ENCODE results near the gene AMN1.

DNA sequence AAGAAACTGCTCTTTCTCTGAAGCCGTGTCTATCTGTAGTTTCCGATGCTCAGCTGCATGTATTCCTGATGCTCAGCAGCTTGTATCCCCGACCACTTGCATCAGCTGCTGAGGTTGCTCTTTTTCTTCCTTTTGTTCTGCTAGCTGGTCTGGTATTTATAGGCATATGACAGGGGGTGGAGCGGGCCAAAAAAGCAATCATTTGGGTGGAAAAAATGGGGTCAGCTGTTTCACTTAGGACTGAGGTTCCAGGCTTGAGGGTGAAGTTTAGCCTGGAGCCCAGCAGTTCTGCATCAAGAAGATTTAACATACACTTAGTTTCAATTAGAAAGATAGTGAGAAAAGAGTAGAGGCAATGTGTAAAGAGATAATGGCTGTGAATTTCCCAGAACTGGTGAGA lies 23.6 kb upstream of the AMN1 start:
- no peak for TF ChIP-seq CTCF (conservative IDR thresholded peaks at IDR 0.05; ENCODE audit: low read depth, low read length)
- no peak for TF ChIP-seq CEBPB (IDR thresholded peaks at IDR 0.05; ENCODE audit: low read depth, low read length)
